Measurements from ENCODE around the gene EPC2. TPM values are rescaled to one million over a fixed set of nuclear protein-coding genes. Genes with fewer than 3 reads are reported as not detected.

Gene EPC2
- total RNA-seq: 10 to 100 TPM; 26.1 to 26.5 TPM

- CTCF ChIA-PET: interaction anchor here (0.9 to 1.9 kb wide), 6 partner anchors 12 to 135 kb away, joined by 3 to 9 read pairs (median 4); no protein-coding TSS in a partner anchor
Measured at GRCh38 chr2:148643998-148644882, at the start of gene EPC2. TSS of gene EPC2 (plus strand) at chr2:148644751. CDS start at chr2:148645018, 267 bp downstream.

GRCh38 chr2:148596018-148596417, 48.5 kb upstream of the EPC2 start:
- H3K27ac Mint-ChIP-seq: no peak overlapping the region
- ChIA-PET POLR2A (interaction anchor here (0.6 kb wide), 1 partner anchor 478 kb away, joined by 3 read pairs; no protein-coding TSS in a partner anchor), CTCF (no interaction called here)
- DNase-seq (no peak), ATAC-seq (no peak)
- no peaks in the 10 kb centered on the region for H3K9me3 Mint-ChIP-seq (ENCODE audit: insufficient read depth)
- H3K36me3 Mint-ChIP-seq (ENCODE audit: low read depth): no peaks in the 10 kb centered on the region
- no peak overlapping the region for H3K4me3 Mint-ChIP-seq
- no peaks in the 10 kb centered on the region for H3K4me1 Mint-ChIP-seq (ENCODE audit: low read depth)
- no peaks in the 10 kb centered on the region for H3K27me3 Mint-ChIP-seq (ENCODE audit: low read depth)

More at GRCh38 chr2:148643998-148644882, at the start of gene EPC2:
- Mint-ChIP-seq H3K4me1 (ENCODE audit: low read depth) (peaks cover 28% of the 10 kb centered on the region), H3K9me3 (ENCODE audit: insufficient read depth) (no peaks in the 10 kb centered on the region), H3K27ac (peak within 1 kb of the TSS; percentile 97), H3K36me3 (ENCODE audit: low read depth) (peaks cover 3% of the 10 kb centered on the region), H3K4me3 (peak within 1 kb of the TSS; percentile 87), H3K27me3 (ENCODE audit: low read depth) (peaks cover 23% of the 10 kb centered on the region)
- POLR2A ChIA-PET: interaction anchor here (0.6 to 1.2 kb wide), 7 partner anchors 40 to 624 kb away, joined by 3 to 9 read pairs (median 4); partner anchors contain the start of genes MBD5 and ORC4
- ATAC-seq (peak; percentile 60), DNase-seq (peak; percentile 88)

- H3K27ac Mint-ChIP-seq: no peak overlapping the region
- ATAC-seq (no peak), DNase-seq (no peak)
- ChIA-PET POLR2A (no interaction called here), CTCF (no interaction called here)
- no peaks in the 10 kb centered on the region for H3K36me3 Mint-ChIP-seq (ENCODE audit: low read depth)
- H3K4me3 Mint-ChIP-seq: no peak overlapping the region
- no peaks in the 10 kb centered on the region for H3K9me3 Mint-ChIP-seq (ENCODE audit: insufficient read depth)
- peaks cover 10% of the 10 kb centered on the region for H3K4me1 Mint-ChIP-seq (ENCODE audit: low read depth)
- peaks cover 2% of the 10 kb centered on the region for H3K27me3 Mint-ChIP-seq (ENCODE audit: low read depth)
Measured at GRCh38 chr2:148599109-148599991, 45.2 kb upstream of the EPC2 start.

GRCh38 chr2:148602885-148603561, 41.5 kb upstream of the EPC2 start:
- no peaks in the 10 kb centered on the region for H3K9me3 Mint-ChIP-seq (ENCODE audit: insufficient read depth)
- CTCF ChIA-PET: interaction anchor here (0.8 to 1.8 kb wide), 5 partner anchors 9 to 387 kb away, joined by 3 to 4 read pairs (median 3); no protein-coding TSS in a partner anchor
- peaks cover 10% of the 10 kb centered on the region for H3K4me1 Mint-ChIP-seq (ENCODE audit: low read depth)
- no peak for ATAC-seq
- H3K4me3 Mint-ChIP-seq: no peak overlapping the region
- DNase-seq: no peak
- peaks cover 2% of the 10 kb centered on the region for H3K27me3 Mint-ChIP-seq (ENCODE audit: low read depth)
- no peaks in the 10 kb centered on the region for H3K36me3 Mint-ChIP-seq (ENCODE audit: low read depth)
- POLR2A ChIA-PET: interaction anchor here (0.7 to 1.8 kb wide), 4 partner anchors 42 to 324 kb away, joined by 3 to 5 read pairs (median 4); no protein-coding TSS in a partner anchor
- no peak overlapping the region for H3K27ac Mint-ChIP-seq

- no peak overlapping the region for H3K27ac Mint-ChIP-seq
- H3K27me3 Mint-ChIP-seq (ENCODE audit: low read depth): peaks cover 2% of the 10 kb centered on the region
Measured at GRCh38 chr2:148603562-148603920, 41.0 kb upstream of the EPC2 start.

GRCh38 chr2:148604927-148605326, 39.6 kb upstream of the EPC2 start:
- Mint-ChIP-seq H3K36me3 (ENCODE audit: low read depth) (no peaks in the 10 kb centered on the region), H3K4me3 (no peak overlapping the region), H3K4me1 (ENCODE audit: low read depth) (peaks cover 10% of the 10 kb centered on the region), H3K27ac (no peak overlapping the region), H3K27me3 (ENCODE audit: low read depth) (peaks cover 2% of the 10 kb centered on the region), H3K9me3 (ENCODE audit: insufficient read depth) (no peaks in the 10 kb centered on the region)
- ChIA-PET CTCF (no interaction called here), POLR2A (no interaction called here)
- no peak for DNase-seq
- ATAC-seq: no peak

More at GRCh38 chr2:148603562-148603920, 41.0 kb upstream of the EPC2 start:
- ChIA-PET POLR2A (interaction anchor here (0.7 to 1.8 kb wide), 5 partner anchors 40 to 323 kb away, joined by 3 to 5 read pairs (median 4); no protein-coding TSS in a partner anchor), CTCF (interaction anchor here (0.8 to 1.8 kb wide), 5 partner anchors 8 to 387 kb away, joined by 3 to 4 read pairs (median 3); no protein-coding TSS in a partner anchor)
- ATAC-seq (peak; percentile 75), DNase-seq (no peak)
- no peaks in the 10 kb centered on the region for H3K9me3 Mint-ChIP-seq (ENCODE audit: insufficient read depth)
- no peaks in the 10 kb centered on the region for H3K36me3 Mint-ChIP-seq (ENCODE audit: low read depth)
- H3K4me3 Mint-ChIP-seq: no peak overlapping the region
- H3K4me1 Mint-ChIP-seq (ENCODE audit: low read depth): peaks cover 10% of the 10 kb centered on the region

GRCh38 chr2:148607566-148607965, 37.0 kb upstream of the EPC2 start:
- Mint-ChIP-seq H3K27ac (no peak overlapping the region), H3K9me3 (ENCODE audit: insufficient read depth) (no peaks in the 10 kb centered on the region), H3K4me1 (ENCODE audit: low read depth) (peaks cover 10% of the 10 kb centered on the region), H3K27me3 (ENCODE audit: low read depth) (peaks cover 1% of the 10 kb centered on the region), H3K4me3 (no peak overlapping the region), H3K36me3 (ENCODE audit: low read depth) (no peaks in the 10 kb centered on the region)
- ChIA-PET POLR2A (no interaction called here), CTCF (interaction anchor here (1.4 kb wide), 1 partner anchor 99 kb away, joined by 3 read pairs; no protein-coding TSS in a partner anchor)
- DNase-seq (no peak), ATAC-seq (no peak)

- POLR2A ChIA-PET: no interaction called here
Measured at GRCh38 chr2:148613231-148614013, 31.1 kb upstream of the EPC2 start.

GRCh38 chr2:148614014-148614321, 30.6 kb upstream of the EPC2 start:
- peak overlapping the region; percentile 22 for H3K27ac Mint-ChIP-seq
- peaks cover 13% of the 10 kb centered on the region for H3K4me1 Mint-ChIP-seq (ENCODE audit: low read depth)
- no peak for ATAC-seq

More at GRCh38 chr2:148613231-148614013, 31.1 kb upstream of the EPC2 start:
- ATAC-seq (no peak), DNase-seq (no peak)
- Mint-ChIP-seq H3K36me3 (ENCODE audit: low read depth) (no peaks in the 10 kb centered on the region), H3K27ac (no peak overlapping the region), H3K9me3 (ENCODE audit: insufficient read depth) (no peaks in the 10 kb centered on the region), H3K4me1 (ENCODE audit: low read depth) (peaks cover 13% of the 10 kb centered on the region), H3K4me3 (no peak overlapping the region), H3K27me3 (ENCODE audit: low read depth) (peaks cover 4% of the 10 kb centered on the region)
- CTCF ChIA-PET: interaction anchor here (0.6 to 1.0 kb wide), 2 partner anchors 21 to 405 kb away, joined by 3 read pairs; no protein-coding TSS in a partner anchor

GRCh38 chr2:148614322-148615049, 30.1 kb upstream of the EPC2 start:
- peaks cover 13% of the 10 kb centered on the region for H3K4me1 Mint-ChIP-seq (ENCODE audit: low read depth)
- H3K27ac Mint-ChIP-seq: peak overlapping the region; percentile 22
- peaks cover 4% of the 10 kb centered on the region for H3K27me3 Mint-ChIP-seq (ENCODE audit: low read depth)
- DNase-seq (no peak), ATAC-seq (no peak)
- CTCF ChIA-PET: interaction anchor here (0.7 to 1.2 kb wide), 3 partner anchors 22 to 41 kb away, joined by 3 to 4 read pairs (median 4); no protein-coding TSS in a partner anchor
- H3K4me3 Mint-ChIP-seq: no peak overlapping the region
- no peaks in the 10 kb centered on the region for H3K36me3 Mint-ChIP-seq (ENCODE audit: low read depth)
- POLR2A ChIA-PET: interaction anchor here (0.6 to 1.4 kb wide), 2 partner anchors 31 to 200 kb away, joined by 3 to 8 read pairs; no protein-coding TSS in a partner anchor
- no peaks in the 10 kb centered on the region for H3K9me3 Mint-ChIP-seq (ENCODE audit: insufficient read depth)

More at GRCh38 chr2:148614014-148614321, 30.6 kb upstream of the EPC2 start:
- DNase-seq: no peak
- H3K36me3 Mint-ChIP-seq (ENCODE audit: low read depth): no peaks in the 10 kb centered on the region
- CTCF ChIA-PET: interaction anchor here (1.0 kb wide), 1 partner anchor 22 kb away, joined by 3 read pairs; no protein-coding TSS in a partner anchor
- peaks cover 4% of the 10 kb centered on the region for H3K27me3 Mint-ChIP-seq (ENCODE audit: low read depth)
- H3K9me3 Mint-ChIP-seq (ENCODE audit: insufficient read depth): no peaks in the 10 kb centered on the region
- H3K4me3 Mint-ChIP-seq: no peak overlapping the region
- POLR2A ChIA-PET: interaction anchor here (1.4 kb wide), 1 partner anchor 31 kb away, joined by 8 read pairs; no protein-coding TSS in a partner anchor
